OCI-LY7 (cell line): ENCODE measurements around the gene PTPRQ. TPM values are rescaled to one million over a fixed set of nuclear protein-coding genes. Genes with fewer than 3 reads are reported as not detected.

Experiments used
- BruUV-seq: library from RNA; stranded (reverse); fragments of 400-500 nt; replicated peaks from 2 replicates; lab custom pipeline; 2021; lab: Mats Ljungman, UMichigan
- CTCF ChIA-PET: fragments of 300-600 bp; sonication (Branson Sonifier 250); formaldehyde crosslinking; loops from one replicate; lab custom pipeline; 2022; ENCODE audit warnings: antibody characterized with exemption; ENCODE audit not compliant: unreplicated experiment; lab: Charles Lee
- POLR2A ChIA-PET: fragments of 300-600 bp; sonication (Branson Sonifier 250); formaldehyde crosslinking; loops from one replicate; lab custom pipeline; 2022; ENCODE audit warnings: antibody characterized with exemption; lab: Charles Lee
- DNase-seq: peaks from one replicate; pipeline ENCODE4 v3.0.0-alpha.2; 2015; ENCODE audit warnings: low spot score
- H2AFZ ChIP-seq: fragments of 200-600 bp; sonication (generic), shearing (Covaris generic); 2 replicates; pipeline ENCODE4 v1.6.1; 2014; ENCODE audit warnings: mild to moderate bottlenecking, antibody characterized with exemption, low read length, moderate library complexity
- H3K27ac ChIP-seq: fragments of 200-600 bp; sonication (generic); 2 replicates; pipeline ENCODE4 v1.5.1; 2014; ENCODE audit warnings: mixed run types, low read depth, mild to moderate bottlenecking, moderate library complexity, low read length, inconsistent platforms; ENCODE audit not compliant: poor library complexity, severe bottlenecking
- H3K36me3 ChIP-seq: fragments of 200-600 bp; sonication (generic); 2 replicates; pipeline ENCODE4 v1.6.1; 2014; ENCODE audit warnings: mild to moderate bottlenecking, antibody characterized with exemption, low read length, moderate library complexity, mixed read lengths; ENCODE audit not compliant: insufficient read depth
- H3K4me1 ChIP-seq: fragments of 200-600 bp; sonication (generic); 2 replicates; pipeline ENCODE4 v1.5.1; 2014; ENCODE audit warnings: mild to moderate bottlenecking, low read length; ENCODE audit not compliant: insufficient read depth, poor library complexity, severe bottlenecking
- H3K4me2 ChIP-seq: fragments of 200-600 bp; sonication (generic); 2 replicates; pipeline ENCODE4 v1.6.1; 2014; ENCODE audit warnings: mild to moderate bottlenecking, low read length
- H3K4me3 ChIP-seq: fragments of 200-600 bp; sonication (generic); 2 replicates; pipeline ENCODE4 v1.5.1; 2014; ENCODE audit warnings: mild to moderate bottlenecking, low read depth, low read length; ENCODE audit not compliant: poor library complexity, severe bottlenecking
- H3K79me2 ChIP-seq: fragments of 200-600 bp; sonication (generic); 2 replicates; pipeline ENCODE4 v1.6.1; 2016; ENCODE audit warnings: low read depth, mild to moderate bottlenecking, low read length, moderate library complexity, mixed read lengths; ENCODE audit not compliant: insufficient read depth
- H3K9me2 ChIP-seq: fragments of 200-600 bp; sonication (generic); 2 replicates; pipeline ENCODE4 v1.6.1; 2016; ENCODE audit warnings: mild to moderate bottlenecking, low read length, mixed read lengths; ENCODE audit not compliant: insufficient read depth
- H3K9me3 ChIP-seq: fragments of 200-600 bp; sonication (generic); 2 replicates; pipeline ENCODE4 v1.6.1; 2014; ENCODE audit warnings: mild to moderate bottlenecking, mixed run types, low read length, mixed read lengths
- H4K20me1 ChIP-seq: fragments of 200-600 bp; sonication (generic); 2 replicates; pipeline ENCODE4 v1.6.1; 2014; ENCODE audit warnings: mild to moderate bottlenecking, antibody characterized with exemption, low read length, moderate library complexity, mixed read lengths; ENCODE audit not compliant: insufficient read depth
- EZH2phosphoT487 ChIP-seq: fragments of 200-600 bp; sonication (generic); IDR thresholded peaks from 2 replicates; pipeline ENCODE4 v1.6.1; 2018; ENCODE audit warnings: low read depth, borderline replicate concordance, mild to moderate bottlenecking, mixed run types, antibody characterized with exemption, low read length, moderate library complexity, mixed read lengths
- intact Hi-C: fragments of 100-400 bp; cut with micrococcal nuclease; formaldehyde crosslinking; loops from one replicate; pipeline ENCODE4 v1.10.0; 2022; ENCODE audit not compliant: unreplicated experiment
- total RNA-seq, 2 experiments: library from RNA; depleted of rRNA in 1 of 2; stranded (reverse); fragments of >200 nt in 1 of 2; shearing (Covaris generic) in 1 of 2; gene quantifications; 2 replicates each; pipeline ENCODE4 v1.2.3, GENCODE V29; 2014 to 2022
- TF ChIP-seq, protein P1 (sequence below): fragments of 200-600 bp; sonication (generic); conservative IDR thresholded peaks from 2 replicates; pipeline ENCODE4 v1.5.1; 2014; ENCODE audit warnings: mild to moderate bottlenecking, antibody characterized with exemption, low read length, moderate library complexity, mixed read lengths

PTPRQ gene
- total RNA-seq, 2 experiments from 2014 or later = not detected

DNA sequence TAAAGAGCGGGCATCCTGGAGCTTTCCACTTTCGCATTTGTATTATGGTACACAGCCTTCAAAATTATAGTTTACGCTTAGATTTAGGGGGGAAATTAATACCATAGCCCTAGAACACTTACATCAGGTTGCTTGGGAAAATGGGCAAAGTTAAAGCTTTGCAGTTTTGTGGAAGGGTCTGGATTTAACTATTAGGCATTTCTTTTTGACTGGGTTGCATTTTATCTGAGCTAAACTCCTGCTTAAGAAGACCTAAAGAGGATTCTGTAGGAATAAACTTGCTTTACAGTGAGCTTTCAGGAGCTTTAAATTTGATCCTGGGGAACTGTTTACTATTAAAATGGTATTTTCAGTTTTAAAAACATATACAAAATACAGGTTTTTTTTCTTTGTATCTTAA lies 42.8 kb upstream of the PTPRQ start:
- ChIA-PET POLR2A (no interaction called here), CTCF (no interaction called here)
- no peak overlapping the region for H3K4me3 ChIP-seq
- H3K4me2 ChIP-seq = no peak overlapping the region
- no peak for DNase-seq
- H3K4me1 ChIP-seq = no peaks in the 10 kb centered on the region
- intact Hi-C loops = no loop called here
- H2AFZ ChIP-seq = no peak overlapping the region
- H3K27ac ChIP-seq = no peak overlapping the region
- no peaks in the 10 kb centered on the region for H3K9me3 ChIP-seq
- H4K20me1 ChIP-seq = no peaks in the 10 kb centered on the region
- no TSS peak for BruUV-seq
- TF ChIP-seq EZH2phosphoT487 = no peak
- TF ChIP-seq, protein P1, sequence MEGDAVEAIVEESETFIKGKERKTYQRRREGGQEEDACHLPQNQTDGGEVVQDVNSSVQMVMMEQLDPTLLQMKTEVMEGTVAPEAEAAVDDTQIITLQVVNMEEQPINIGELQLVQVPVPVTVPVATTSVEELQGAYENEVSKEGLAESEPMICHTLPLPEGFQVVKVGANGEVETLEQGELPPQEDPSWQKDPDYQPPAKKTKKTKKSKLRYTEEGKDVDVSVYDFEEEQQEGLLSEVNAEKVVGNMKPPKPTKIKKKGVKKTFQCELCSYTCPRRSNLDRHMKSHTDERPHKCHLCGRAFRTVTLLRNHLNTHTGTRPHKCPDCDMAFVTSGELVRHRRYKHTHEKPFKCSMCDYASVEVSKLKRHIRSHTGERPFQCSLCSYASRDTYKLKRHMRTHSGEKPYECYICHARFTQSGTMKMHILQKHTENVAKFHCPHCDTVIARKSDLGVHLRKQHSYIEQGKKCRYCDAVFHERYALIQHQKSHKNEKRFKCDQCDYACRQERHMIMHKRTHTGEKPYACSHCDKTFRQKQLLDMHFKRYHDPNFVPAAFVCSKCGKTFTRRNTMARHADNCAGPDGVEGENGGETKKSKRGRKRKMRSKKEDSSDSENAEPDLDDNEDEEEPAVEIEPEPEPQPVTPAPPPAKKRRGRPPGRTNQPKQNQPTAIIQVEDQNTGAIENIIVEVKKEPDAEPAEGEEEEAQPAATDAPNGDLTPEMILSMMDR = no peak
- H3K36me3 ChIP-seq = no peaks in the 10 kb centered on the region
- H3K79me2 ChIP-seq = no peaks in the 10 kb centered on the region
- H3K9me2 ChIP-seq = no peaks in the 10 kb centered on the region

- Histone ChIP-seq H3K79me2 (no peaks in the 10 kb centered on the region), H3K36me3 (no peaks in the 10 kb centered on the region), H3K9me2 (no peaks in the 10 kb centered on the region), H3K4me1 (no peaks in the 10 kb centered on the region), H2AFZ (no peak overlapping the region), H3K4me2 (no peak overlapping the region), H4K20me1 (no peaks in the 10 kb centered on the region), H3K27ac (no peak overlapping the region), H3K9me3 (no peaks in the 10 kb centered on the region), H3K4me3 (no peak overlapping the region)
- intact Hi-C loops = no loop called here
- BruUV-seq = no TSS peak
- POLR2A ChIA-PET = interaction anchor here (1.2 kb wide), 1 partner anchor 9 kb away, joined by 4 read pairs; no protein-coding TSS in a partner anchor
- DNase-seq = no peak
- CTCF ChIA-PET = no interaction called here
- TF ChIP-seq EZH2phosphoT487 = no peak
- TF ChIP-seq, protein P1 = no peak
Observed at GRCh38 chr12:80404629-80405028, 39.4 kb upstream of the PTPRQ start.

DNA sequence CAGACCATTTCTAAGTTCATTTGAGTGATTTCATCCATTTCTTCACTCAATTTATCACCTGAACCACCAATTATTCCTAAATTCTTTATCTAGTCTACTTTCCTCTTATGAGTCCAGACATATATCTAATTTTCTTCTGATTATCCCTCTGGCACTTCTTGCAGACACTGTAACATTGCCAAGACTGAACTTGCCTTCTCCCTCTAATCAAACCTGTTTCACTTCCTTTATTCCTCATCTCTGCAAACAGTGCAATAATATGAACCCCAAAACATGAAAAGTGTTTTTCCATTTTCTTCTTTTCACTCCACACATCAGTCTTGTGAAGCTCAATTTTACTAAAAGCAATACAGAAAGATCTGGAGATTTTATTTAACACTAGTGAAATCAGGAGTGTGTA lies 37.8 kb upstream of the PTPRQ start:
- CTCF ChIA-PET = no interaction called here
- Histone ChIP-seq H2AFZ (no peak overlapping the region), H3K4me2 (no peak overlapping the region), H3K4me3 (no peak overlapping the region), H3K9me2 (no peaks in the 10 kb centered on the region), H4K20me1 (no peaks in the 10 kb centered on the region), H3K9me3 (no peaks in the 10 kb centered on the region), H3K4me1 (no peaks in the 10 kb centered on the region), H3K79me2 (no peaks in the 10 kb centered on the region), H3K36me3 (no peaks in the 10 kb centered on the region), H3K27ac (no peak overlapping the region)
- intact Hi-C loops = no loop called here
- no TSS peak for BruUV-seq
- no peak for TF ChIP-seq EZH2phosphoT487
- TF ChIP-seq, protein P1 = no peak
- POLR2A ChIA-PET = interaction anchor here (0.7 kb wide), 1 partner anchor 817 kb away, joined by 3 read pairs; no protein-coding TSS in a partner anchor
- DNase-seq = no peak
